Measurements from ENCODE around the gene UNC45B.

The UNC45B gene

DNA sequence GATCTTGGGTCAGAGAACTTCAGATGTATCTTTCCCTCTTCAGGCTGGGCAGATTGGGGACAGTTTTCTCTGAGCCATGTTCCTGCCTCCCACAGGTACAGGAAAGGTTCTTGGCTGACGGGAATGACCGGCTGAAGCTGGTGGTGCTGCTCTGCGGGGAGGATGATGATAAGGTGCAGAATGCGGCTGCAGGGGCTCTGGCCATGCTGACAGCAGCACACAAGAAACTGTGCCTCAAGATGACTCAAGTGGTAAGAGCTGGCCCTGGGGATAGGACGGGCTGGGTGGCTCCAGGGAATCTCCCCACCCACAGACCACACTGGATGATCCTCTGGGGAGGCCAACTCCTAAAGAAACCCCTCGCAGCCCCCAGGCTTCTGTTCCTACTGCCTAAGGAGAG, 35.7 kb downstream of the UNC45B start:
- no peak for DNase-seq (ENCODE audit: extremely low read depth, low read depth)
- TF ChIP-seq, protein P1, sequence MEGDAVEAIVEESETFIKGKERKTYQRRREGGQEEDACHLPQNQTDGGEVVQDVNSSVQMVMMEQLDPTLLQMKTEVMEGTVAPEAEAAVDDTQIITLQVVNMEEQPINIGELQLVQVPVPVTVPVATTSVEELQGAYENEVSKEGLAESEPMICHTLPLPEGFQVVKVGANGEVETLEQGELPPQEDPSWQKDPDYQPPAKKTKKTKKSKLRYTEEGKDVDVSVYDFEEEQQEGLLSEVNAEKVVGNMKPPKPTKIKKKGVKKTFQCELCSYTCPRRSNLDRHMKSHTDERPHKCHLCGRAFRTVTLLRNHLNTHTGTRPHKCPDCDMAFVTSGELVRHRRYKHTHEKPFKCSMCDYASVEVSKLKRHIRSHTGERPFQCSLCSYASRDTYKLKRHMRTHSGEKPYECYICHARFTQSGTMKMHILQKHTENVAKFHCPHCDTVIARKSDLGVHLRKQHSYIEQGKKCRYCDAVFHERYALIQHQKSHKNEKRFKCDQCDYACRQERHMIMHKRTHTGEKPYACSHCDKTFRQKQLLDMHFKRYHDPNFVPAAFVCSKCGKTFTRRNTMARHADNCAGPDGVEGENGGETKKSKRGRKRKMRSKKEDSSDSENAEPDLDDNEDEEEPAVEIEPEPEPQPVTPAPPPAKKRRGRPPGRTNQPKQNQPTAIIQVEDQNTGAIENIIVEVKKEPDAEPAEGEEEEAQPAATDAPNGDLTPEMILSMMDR (IDR thresholded peaks at IDR 0.05; ENCODE audit: low read depth, low read length, missing control alignments): no peak
- H3K4me3 ChIP-seq (replicated peaks; ENCODE audit: low read depth, low read length): no peak overlapping the region

DNA sequence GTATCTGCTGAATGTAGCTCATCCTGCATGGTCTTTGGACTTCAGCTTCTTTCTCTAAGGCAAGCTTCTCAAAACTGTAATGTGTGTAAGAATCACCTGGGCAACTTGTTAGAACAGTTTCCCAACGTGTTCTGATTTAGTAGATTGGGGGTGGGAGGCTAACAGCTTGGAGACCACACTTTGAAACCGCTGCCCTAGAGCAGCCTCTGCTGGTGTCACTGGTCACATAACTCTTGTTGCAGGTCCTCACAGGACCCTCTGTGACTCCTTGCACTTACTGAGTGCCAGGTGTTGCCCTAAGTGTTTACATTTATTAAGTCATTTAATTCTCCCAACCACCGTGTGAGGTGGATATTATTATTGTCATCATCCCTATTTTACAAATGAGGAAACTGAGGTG, 36.7 kb downstream of the UNC45B start:
- TF ChIP-seq, protein P1 (IDR thresholded peaks at IDR 0.05; ENCODE audit: low read depth, low read length, missing control alignments): no peak
- no peak overlapping the region for H3K4me3 ChIP-seq (replicated peaks; ENCODE audit: low read depth, low read length)

DNA sequence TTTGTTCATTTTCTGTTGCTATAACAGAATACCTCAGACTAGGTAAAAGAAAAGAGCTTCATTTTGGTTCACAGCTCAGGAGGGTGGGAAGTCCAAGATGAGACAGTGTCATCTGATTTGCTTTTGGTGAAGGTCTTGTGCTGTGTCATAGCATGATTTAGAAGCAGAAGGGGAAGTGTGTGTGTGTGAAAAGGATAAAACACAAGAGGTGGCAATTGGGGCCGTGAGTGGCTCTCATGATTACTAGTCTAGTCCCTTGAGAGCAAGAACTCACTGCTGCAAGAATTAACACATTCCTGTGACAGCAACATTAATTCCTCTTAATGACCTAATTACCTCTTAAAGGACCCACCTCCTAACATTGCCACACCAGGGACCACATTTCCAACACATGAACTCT, 38.2 kb downstream of the UNC45B start:
- no peak overlapping the region for H3K4me3 ChIP-seq (replicated peaks; ENCODE audit: low read depth, low read length)
- TF ChIP-seq, protein P1 (IDR thresholded peaks at IDR 0.05; ENCODE audit: low read depth, low read length, missing control alignments): no peak
- no peak for DNase-seq (ENCODE audit: extremely low read depth, low read depth)

More for the DNA sequence above, 36.7 kb downstream of the UNC45B start:
- DNase-seq (ENCODE audit: extremely low read depth, low read depth): no peak

DNA sequence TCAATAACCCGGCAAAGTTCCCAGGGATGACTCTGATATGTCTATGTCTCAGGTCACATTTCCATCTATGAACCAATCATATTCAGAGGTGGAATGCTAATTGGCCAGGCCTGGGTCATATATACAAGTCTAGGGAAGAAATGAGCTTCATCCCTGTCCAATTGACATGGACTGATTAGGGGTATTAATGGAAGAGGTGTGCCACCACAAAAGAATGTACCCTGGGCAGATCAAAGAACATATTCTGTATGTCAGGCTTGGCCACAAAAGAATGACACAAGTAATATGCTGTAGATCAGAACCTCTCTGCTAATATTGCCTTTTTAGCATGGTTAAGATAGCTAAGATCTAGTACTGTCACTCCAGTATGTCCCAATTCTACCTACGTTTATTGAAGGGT, 39.9 kb downstream of the UNC45B start:
- no peak for DNase-seq (ENCODE audit: extremely low read depth, low read depth)
- TF ChIP-seq, protein P1 (IDR thresholded peaks at IDR 0.05; ENCODE audit: low read depth, low read length, missing control alignments): no peak
- no peak overlapping the region for H3K4me3 ChIP-seq (replicated peaks; ENCODE audit: low read depth, low read length)

DNA sequence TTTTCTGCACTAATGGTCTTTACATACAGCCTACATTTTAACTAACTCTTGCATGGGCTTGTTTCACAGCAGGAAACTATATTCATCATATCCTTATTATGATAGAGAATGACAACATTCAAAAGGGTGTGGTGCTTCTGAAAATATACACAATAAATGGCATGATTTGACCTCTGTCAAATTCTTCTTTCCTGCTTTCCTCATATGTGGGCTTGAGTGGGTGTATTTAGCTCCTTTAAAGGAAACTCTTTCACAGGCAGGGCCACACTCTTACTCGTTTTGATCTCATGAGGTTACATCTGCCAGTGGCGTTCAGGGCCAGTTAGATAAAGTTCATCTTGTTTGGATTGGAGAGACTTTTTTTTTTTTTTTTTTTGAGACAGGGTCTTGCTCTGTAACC, 40.5 kb downstream of the UNC45B start:
- TF ChIP-seq, protein P1 (IDR thresholded peaks at IDR 0.05; ENCODE audit: low read depth, low read length, missing control alignments): no peak
- DNase-seq (ENCODE audit: extremely low read depth, low read depth): no peak
- H3K4me3 ChIP-seq (replicated peaks; ENCODE audit: low read depth, low read length): no peak overlapping the region

DNA sequence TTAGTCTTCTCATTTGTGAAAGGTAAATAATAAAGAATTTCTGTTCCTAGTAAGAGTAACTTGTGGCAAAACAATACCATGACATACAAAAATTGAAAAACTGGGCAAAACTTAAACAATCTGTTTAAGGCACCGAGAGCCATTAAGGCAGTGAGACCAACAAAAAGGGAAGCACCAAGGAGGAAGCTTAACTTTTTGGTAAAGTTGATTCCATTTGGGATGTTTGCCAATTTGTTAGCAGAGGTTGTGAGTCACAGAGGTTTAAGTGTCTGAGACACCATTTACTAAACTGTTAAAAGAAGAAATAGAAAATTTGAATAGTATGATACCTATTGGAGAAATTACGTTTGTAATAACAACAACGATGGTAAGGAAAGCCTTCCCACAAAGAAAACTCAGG, 41.7 kb downstream of the UNC45B start:
- TF ChIP-seq, protein P1 (IDR thresholded peaks at IDR 0.05; ENCODE audit: low read depth, low read length, missing control alignments): no peak
- no peak for DNase-seq (ENCODE audit: extremely low read depth, low read depth)
- no peak overlapping the region for H3K4me3 ChIP-seq (replicated peaks; ENCODE audit: low read depth, low read length)

DNA sequence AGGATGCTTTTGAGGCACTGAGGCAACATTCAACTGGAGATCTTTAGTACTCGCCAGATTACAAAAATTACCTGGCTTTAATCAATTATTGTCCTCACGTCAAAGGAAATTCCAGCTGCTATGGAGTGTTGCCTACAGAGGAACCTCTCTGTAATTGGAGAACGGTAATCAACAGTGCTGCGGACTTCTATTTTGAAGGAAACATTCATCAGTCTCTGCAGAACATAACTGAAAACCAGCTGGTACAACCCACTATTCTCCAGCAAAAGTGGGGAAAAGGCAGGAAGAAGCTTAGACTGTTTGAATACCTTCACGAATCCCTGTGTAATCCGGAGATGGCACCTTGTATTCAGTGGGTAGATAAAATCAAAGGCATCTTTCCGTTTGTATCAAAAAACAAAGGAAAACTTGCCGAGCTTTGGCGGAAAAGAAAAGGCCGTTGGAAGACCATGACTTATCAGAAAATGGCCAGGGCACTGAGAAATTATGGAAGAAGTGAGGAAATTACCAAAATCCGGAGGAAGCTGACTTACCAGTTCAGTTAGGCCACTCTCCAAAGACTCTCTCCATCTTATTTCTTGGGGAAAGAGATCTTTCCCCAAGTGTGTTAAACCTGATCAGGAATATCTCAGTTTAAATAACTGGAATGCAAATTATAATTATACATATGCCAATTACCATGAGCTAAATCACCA, 43.5 kb downstream of the UNC45B start:
- no peak for DNase-seq (ENCODE audit: extremely low read depth, low read depth)
- no peak overlapping the region for H3K4me3 ChIP-seq (replicated peaks; ENCODE audit: low read depth, low read length)
- TF ChIP-seq, protein P1 (IDR thresholded peaks at IDR 0.05; ENCODE audit: low read depth, low read length, missing control alignments): no peak
